GM18526 (cell line): ENCODE measurements around the gene BTG1.

Source experiments
- POLR2A ChIP-seq: IDR thresholded peaks from 3 replicates; pipeline ENCODE4 v1.6.1; 2011; ENCODE audit not compliant: insufficient read length; ENCODE audit errors: extremely low read depth

BTG1 gene

GRCh38 chr12:92140896-92141536 is 4.6 kb downstream of the BTG1 start:
- TF ChIP-seq POLR2A: no peak

DNA sequence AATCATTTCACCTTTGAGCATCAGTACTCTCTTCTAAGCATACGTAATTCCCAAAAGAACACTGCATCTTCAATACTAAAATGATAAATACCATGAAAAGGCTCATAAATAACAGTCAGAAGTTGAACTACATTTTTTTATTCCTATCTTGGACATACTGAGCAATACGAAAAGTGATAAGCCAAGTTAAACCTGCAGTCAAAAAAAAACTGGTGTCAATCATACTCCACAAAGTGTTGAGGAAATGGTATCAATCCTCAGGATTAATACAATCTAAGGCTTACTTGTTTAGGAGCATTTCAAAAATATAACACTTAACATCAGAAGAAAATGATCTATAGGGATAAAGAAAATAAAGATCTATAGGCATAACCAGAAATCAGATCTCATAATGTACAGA is 5.5 kb downstream of the BTG1 start:
- TF ChIP-seq POLR2A: no peak

GRCh38 chr12:92139634-92140150 is 6.0 kb downstream of the BTG1 start:
- TF ChIP-seq POLR2A: no peak

- no peak for TF ChIP-seq POLR2A
Measured at GRCh38 chr12:92138626-92139025, 7.0 kb downstream of the BTG1 start.

DNA sequence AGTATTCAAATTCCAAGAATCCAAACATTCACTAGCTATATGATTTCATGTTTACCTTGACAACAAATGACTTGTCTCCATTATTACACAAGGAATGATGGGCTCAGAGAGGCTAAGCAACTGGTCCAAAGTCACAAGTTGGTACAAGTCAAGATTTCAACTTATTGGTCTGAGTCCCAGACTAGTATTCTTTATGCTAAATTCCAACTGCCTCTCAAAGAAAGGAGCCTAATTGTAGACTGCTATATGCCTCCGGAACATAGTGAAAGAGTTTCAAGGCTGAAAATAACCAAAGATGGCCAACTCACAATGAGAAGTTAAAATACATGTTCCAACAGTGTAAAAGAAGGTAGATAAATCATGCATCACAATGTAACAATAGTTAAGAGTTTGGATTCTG is 7.5 kb downstream of the BTG1 start:
- TF ChIP-seq POLR2A: no peak

DNA sequence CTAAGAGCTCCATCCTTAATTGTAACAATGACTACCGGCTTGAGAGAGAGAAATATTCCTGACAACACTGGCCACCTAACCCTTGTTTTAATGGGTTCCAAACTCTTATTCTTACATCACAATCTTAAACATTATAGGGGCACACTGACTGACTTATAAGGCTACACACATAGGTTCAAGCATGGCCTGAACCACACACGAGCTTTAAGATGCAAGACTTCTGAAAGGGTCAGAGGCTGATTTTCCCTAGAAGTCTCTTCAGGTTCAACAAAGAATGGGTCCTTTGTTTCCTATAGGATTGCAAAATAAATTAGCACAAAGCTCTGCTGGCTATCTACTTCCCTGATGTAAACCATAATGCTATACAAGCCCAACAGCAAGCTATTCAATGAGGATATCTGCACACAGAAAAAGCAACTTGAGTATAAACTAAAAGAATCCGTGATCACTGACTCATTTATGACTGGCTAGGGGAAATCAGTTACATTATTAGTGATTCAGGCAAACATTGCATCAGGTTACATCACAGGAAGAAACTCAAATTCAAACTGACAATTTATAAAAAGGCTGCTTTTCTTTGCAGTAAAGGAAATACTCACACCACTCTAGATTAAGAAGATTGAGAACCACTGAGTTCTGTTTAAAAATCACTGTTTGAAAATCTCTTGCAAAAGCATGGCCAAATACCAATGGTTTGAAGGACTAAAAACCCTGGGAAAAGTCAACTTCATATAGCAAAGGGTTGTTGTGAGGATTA is 8.5 kb downstream of the BTG1 start:
- no peak for TF ChIP-seq POLR2A

- TF ChIP-seq POLR2A: no peak
Measured at GRCh38 chr12:92136026-92136730, 9.5 kb downstream of the BTG1 start.

- TF ChIP-seq POLR2A: no peak
Measured at GRCh38 chr12:92134638-92135274, 10.9 kb downstream of the BTG1 start.

- no peak for TF ChIP-seq POLR2A
Measured at GRCh38 chr12:92133795-92134637, 11.6 kb downstream of the BTG1 start.

GRCh38 chr12:92133171-92133570 is 12.5 kb downstream of the BTG1 start:
- TF ChIP-seq POLR2A: no peak

GRCh38 chr12:92132288-92132687 is 13.4 kb downstream of the BTG1 start:
- TF ChIP-seq POLR2A: no peak

DNA sequence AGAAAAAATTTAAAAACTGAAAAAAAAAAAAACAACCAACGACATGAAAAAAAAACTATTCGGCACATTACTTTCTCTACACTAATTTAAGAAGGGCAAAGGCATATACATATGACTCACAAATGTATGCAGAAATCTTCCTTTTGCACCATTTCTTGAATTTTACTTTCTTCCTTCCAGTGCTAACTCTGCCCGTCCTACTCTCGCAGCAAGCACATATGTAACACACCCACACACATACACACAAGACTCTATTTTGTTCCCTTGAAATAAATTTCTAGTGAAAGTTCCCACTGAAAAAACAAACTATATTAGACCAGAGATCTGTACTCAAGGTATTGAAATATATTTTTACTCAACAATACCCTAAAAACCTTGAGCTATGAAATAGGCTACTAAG is 14.6 kb downstream of the BTG1 start:
- TF ChIP-seq POLR2A: no peak

- no peak for TF ChIP-seq POLR2A
Measured at GRCh38 chr12:92129609-92130008, 16.0 kb downstream of the BTG1 start.

DNA sequence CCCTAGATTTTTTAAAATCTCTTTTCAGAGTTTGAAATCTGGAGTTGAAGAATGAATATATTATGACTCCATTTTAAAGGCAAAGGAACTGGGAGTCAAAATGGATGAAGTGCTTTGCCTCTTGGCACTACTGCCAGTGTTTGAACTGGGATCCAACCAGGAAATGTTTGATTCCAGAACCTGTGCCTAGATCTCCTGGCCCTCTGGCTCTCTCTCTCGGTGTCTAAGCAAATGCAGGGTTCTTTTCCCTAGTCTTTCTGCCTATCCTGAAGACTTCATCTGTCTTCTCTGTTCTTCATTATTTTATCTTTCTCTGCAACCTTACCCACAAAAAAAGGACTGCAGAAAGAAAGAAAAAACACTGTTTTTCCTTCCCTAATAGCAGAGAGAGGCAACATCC is 17.0 kb downstream of the BTG1 start:
- no peak for TF ChIP-seq POLR2A

DNA sequence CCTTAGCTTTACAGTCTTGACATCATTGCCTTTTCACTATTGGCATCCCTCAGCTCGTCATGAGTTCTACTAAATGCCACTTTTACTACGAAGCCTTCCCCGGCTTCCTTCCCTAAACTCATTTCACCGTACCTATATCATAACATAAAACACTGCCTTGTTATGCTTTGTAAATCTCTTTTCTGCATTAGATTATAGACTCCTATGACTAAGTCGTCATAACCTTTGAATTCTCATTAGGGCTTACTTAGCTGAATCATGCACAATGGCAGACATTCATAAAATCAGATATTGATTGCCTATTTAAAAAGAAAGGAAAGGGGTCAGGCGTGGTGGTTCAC is 21.0 kb downstream of the BTG1 start:
- no peak for TF ChIP-seq POLR2A
